A549 (cell line): ENCODE data around the gene OR10H2.

ENCODE experiments used
- BHLHE40 ChIP-seq: IDR thresholded peaks from 2 replicates; pipeline ENCODE4 v1.6.1; 2012; ENCODE audit warnings: low read depth, low read length, inconsistent platforms
- CBX2 ChIP-seq: fragments of 200-600 bp; sonication (generic); IDR thresholded peaks from 2 replicates; pipeline ENCODE4 v1.6.1; 2016; ENCODE audit warnings: low read depth, mild to moderate bottlenecking, borderline replicate concordance
- EP300 ChIP-seq, 2 experiments: fragments of >200 bp; sonication (Bioruptor Twin); formaldehyde crosslinking; IDR thresholded peaks; 2 replicates in 1 of 2; 3 replicates in 1 of 2; pipeline ENCODE4 v1.6.1; 2016 to 2017
- POLR2A ChIP-seq: IDR thresholded peaks from 2 replicates; pipeline ENCODE4 v1.6.1; 2012; ENCODE audit warnings: mild to moderate bottlenecking, low read length
- RARB ChIP-seq: fragments of 250-450 bp; sonication (Bioruptor Pico); IDR thresholded peaks from 2 replicates; pipeline ENCODE4 v1.8.0; 2021; ENCODE audit warnings: mild to moderate bottlenecking, moderate library complexity
- SMC3 ChIP-seq: fragments of >200 bp; sonication (Bioruptor Twin); formaldehyde crosslinking; IDR thresholded peaks from 3 replicates; pipeline ENCODE4 v1.6.1; 2018; ENCODE audit warnings: inconsistent platforms
- SREBF2 ChIP-seq: fragments of 450-650 bp; IDR thresholded peaks from 2 replicates; pipeline ENCODE4 v1.6.1; 2014; ENCODE audit warnings: mild to moderate bottlenecking, moderate library complexity
- ZFP36 ChIP-seq: fragments of 450-650 bp; IDR thresholded peaks from 2 replicates; pipeline ENCODE4 v1.6.1; 2014; ENCODE audit warnings: borderline replicate concordance; ENCODE audit not compliant: partially characterized antibody
- ZNF302 ChIP-seq: fragments of 250-450 bp; sonication (Bioruptor Pico); IDR thresholded peaks from 2 replicates; pipeline ENCODE4 v1.9.0; 2021; ENCODE audit warnings: inconsistent platforms, mild to moderate bottlenecking, moderate library complexity
- TF ChIP-seq, protein P1 (sequence below): fragments of >200 bp; sonication (Bioruptor Twin); formaldehyde crosslinking; IDR thresholded peaks from 3 replicates; pipeline ENCODE4 v1.5.1; 2016
- TF ChIP-seq, protein P2 (sequence below): fragments of 450-650 bp; IDR thresholded peaks from 2 replicates; pipeline ENCODE4 v1.6.1; 2014; ENCODE audit warnings: antibody characterized with exemption
- TF ChIP-seq, protein P3 (sequence below): IDR thresholded peaks from 2 replicates; pipeline ENCODE4 v1.6.1; 2012

- TF ChIP-seq, protein P1, sequence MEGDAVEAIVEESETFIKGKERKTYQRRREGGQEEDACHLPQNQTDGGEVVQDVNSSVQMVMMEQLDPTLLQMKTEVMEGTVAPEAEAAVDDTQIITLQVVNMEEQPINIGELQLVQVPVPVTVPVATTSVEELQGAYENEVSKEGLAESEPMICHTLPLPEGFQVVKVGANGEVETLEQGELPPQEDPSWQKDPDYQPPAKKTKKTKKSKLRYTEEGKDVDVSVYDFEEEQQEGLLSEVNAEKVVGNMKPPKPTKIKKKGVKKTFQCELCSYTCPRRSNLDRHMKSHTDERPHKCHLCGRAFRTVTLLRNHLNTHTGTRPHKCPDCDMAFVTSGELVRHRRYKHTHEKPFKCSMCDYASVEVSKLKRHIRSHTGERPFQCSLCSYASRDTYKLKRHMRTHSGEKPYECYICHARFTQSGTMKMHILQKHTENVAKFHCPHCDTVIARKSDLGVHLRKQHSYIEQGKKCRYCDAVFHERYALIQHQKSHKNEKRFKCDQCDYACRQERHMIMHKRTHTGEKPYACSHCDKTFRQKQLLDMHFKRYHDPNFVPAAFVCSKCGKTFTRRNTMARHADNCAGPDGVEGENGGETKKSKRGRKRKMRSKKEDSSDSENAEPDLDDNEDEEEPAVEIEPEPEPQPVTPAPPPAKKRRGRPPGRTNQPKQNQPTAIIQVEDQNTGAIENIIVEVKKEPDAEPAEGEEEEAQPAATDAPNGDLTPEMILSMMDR, result no peak
- TF ChIP-seq CBX2 (no peak), POLR2A (no peak), ZNF302 (CRISPR knock-in tag) (no peak), BHLHE40 (no peak), EP300 (IDR thresholded peaks at IDR 0.05) (no peak), RARB (CRISPR knock-in tag) (no peak), SREBF2 (no peak), ZFP36 (no peak), SMC3 (no peak)
- TF ChIP-seq, protein P2, sequence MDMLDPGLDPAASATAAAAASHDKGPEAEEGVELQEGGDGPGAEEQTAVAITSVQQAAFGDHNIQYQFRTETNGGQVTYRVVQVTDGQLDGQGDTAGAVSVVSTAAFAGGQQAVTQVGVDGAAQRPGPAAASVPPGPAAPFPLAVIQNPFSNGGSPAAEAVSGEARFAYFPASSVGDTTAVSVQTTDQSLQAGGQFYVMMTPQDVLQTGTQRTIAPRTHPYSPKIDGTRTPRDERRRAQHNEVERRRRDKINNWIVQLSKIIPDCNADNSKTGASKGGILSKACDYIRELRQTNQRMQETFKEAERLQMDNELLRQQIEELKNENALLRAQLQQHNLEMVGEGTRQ, result no peak
- TF ChIP-seq, protein P3, sequence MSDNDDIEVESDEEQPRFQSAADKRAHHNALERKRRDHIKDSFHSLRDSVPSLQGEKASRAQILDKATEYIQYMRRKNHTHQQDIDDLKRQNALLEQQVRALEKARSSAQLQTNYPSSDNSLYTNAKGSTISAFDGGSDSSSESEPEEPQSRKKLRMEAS, result no peak
Observed at GRCh38 chr19:15714638-15715037, 13.2 kb upstream of the OR10H2 start.
